Measurements from ENCODE around the gene GRIK3. TPM values are rescaled to one million over a fixed set of nuclear protein-coding genes. Genes with fewer than 3 reads are reported as not detected.
"Not testable (repeated sequence)": the region's sequence is repeated elsewhere in the genome, so short reads cannot be mapped to it uniquely, and the experiment has no call there.

The GRIK3 gene
- 1 to 10 TPM in 2 of 5 donors, under 1 TPM in 2, not detected in 1; under 0.01 to 4.9 (median 1.7) TPM for total RNA-seq
- under 1 TPM; 0.12 to 0.46 (median 0.35) TPM for polyA plus RNA-seq
- long read RNA-seq, donor 1, full-length matches to known transcripts: 1 of 1 reads
- long read RNA-seq, donor 1, partial matches to known transcripts: 0 of 1 reads
- long read RNA-seq, donor 1, other reads (novel, unspliced or antisense): 0 of 1 reads
- long read RNA-seq, donor 2, partial matches to known transcripts: 0 of 1 reads
- long read RNA-seq, donor 2, other reads (novel, unspliced or antisense): 0 of 1 reads
- long read RNA-seq, donor 3: 0 reads
- long read RNA-seq, donor 4: 0 reads
- long read RNA-seq, donor 5: 0 reads
- long read RNA-seq, donor 6: 0 reads
- long read RNA-seq, donor 7: 0 reads
- long read RNA-seq, donor 8: 0 reads
- long read RNA-seq, donor 9: 0 reads
- long read RNA-seq, donor 10: 0 reads

DNA sequence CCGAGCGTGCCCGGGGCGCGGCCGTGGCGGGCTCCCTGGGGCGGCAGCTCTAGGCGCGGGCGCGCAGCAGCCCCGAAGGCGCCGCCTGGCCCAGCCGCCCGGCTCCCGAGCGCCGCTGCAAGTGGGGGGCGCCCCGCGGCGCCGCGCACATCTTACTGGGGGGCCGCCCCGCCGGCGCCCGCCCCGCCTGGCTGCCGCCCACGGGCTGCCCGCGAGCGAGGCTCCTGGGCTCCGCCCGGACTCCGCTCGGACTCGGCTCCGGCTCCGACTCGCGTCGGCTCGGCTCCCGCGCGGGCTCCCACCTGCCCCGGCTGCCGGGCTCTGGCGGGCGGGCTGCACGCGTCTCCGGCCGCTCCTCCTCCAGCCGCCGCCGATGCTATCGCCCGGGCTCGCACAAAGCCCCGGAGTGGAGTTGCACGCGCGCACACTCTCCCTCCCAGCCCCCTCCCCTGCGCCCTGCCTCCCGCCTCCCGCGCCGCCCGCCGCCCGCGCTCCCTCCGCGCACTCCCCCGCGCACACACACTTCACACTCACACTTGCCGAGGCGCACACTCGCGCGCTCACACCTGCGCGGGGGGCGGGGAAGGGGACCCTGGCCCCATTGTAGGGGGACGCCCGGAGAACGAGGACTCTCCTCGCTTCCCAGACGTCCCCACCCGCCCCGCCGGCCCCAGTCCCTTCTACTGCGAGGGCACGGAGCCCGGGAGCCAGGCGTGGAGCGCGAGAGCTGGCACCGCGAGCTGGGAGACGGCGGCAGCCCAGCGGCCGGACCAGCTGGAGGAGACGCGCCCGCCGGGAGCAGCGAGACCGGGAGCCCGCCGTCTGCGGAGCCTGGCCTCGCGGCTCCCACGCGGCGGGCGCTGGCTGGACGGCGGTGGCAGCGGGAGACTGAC is at the start of gene GRIK3:
TSS of gene GRIK3 (minus strand) at position 395 of the 893 bp plus-strand sequence. CDS start 407 bp downstream, outside the sequence.
- Histone ChIP-seq H3K27ac (no peak within 1 kb of the TSS), H3K36me3 (no peaks in the 10 kb centered on the region), H3K4me3 (peak within 1 kb of the TSS; percentile 15 to 31 (median 29)), H3K4me1 (peaks cover 5 to 61% (median 30%) of the 10 kb centered on the region in 4 donors), H3K9me3 (no peaks in the 10 kb centered on the region), H3K27me3 (peaks cover 37 to 100% (median 90%) of the 10 kb centered on the region in 3 donors)
- peak in 1 of 2 donors; percentile 63 for DNase-seq
- no peak for TF ChIP-seq POLR2A (IDR thresholded peaks at IDR 0.05)
- no peak for TF ChIP-seq POLR2AphosphoS5 (IDR thresholded peaks at IDR 0.05)
- TF ChIP-seq, protein P1, sequence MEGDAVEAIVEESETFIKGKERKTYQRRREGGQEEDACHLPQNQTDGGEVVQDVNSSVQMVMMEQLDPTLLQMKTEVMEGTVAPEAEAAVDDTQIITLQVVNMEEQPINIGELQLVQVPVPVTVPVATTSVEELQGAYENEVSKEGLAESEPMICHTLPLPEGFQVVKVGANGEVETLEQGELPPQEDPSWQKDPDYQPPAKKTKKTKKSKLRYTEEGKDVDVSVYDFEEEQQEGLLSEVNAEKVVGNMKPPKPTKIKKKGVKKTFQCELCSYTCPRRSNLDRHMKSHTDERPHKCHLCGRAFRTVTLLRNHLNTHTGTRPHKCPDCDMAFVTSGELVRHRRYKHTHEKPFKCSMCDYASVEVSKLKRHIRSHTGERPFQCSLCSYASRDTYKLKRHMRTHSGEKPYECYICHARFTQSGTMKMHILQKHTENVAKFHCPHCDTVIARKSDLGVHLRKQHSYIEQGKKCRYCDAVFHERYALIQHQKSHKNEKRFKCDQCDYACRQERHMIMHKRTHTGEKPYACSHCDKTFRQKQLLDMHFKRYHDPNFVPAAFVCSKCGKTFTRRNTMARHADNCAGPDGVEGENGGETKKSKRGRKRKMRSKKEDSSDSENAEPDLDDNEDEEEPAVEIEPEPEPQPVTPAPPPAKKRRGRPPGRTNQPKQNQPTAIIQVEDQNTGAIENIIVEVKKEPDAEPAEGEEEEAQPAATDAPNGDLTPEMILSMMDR (IDR thresholded peaks at IDR 0.05): no peak
- no peak for TF ChIP-seq EP300 (IDR thresholded peaks at IDR 0.05)
- intact Hi-C loops (cut with DNase I; ENCODE audit: low total_unique reads): no loop called here
- 0 to 2% (median 1%) methylated on average over 8 to 124 of the region's 128 CpGs for WGBS, 5 donors

DNA sequence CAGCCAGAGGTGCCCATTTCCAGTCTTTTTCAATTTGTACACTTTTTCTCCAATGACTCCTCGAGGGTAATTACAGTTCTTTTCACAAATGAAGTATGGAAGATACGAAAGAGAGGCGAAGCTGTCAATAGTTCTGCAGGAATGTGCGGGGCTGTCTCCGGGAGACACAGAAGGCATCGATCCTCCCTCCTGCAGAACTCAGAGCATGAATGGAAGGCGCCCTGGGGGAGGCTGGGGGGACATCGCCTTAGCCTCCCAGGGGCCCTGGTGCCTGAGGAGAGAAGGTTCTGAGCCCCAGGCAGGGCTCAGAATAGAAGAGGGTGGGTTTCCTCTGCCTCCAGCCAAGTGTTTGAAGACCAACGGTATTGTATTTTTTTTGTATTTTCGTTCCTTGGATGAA is 49.7 kb upstream of the GRIK3 start:
- Histone ChIP-seq H3K9me3 (no peaks in the 10 kb centered on the region), H3K4me1 (no peaks in the 10 kb centered on the region), H3K27me3 (peaks cover 0 to 44% (median 0%) of the 10 kb centered on the region in 3 donors), H3K27ac (no peak overlapping the region), H3K4me3 (no peak overlapping the region), H3K36me3 (no peaks in the 10 kb centered on the region)
- 71 to 73% (median 72%) methylated on average over 10 of the region's 10 CpGs for WGBS, 5 donors
- no peak for DNase-seq
- intact Hi-C loops (cut with DNase I; ENCODE audit: low total_unique reads): no loop called here
- TF ChIP-seq, protein P1 (IDR thresholded peaks at IDR 0.05): no peak
- TF ChIP-seq POLR2AphosphoS5 (IDR thresholded peaks at IDR 0.05) (no peak), POLR2A (IDR thresholded peaks at IDR 0.05) (no peak), EP300 (IDR thresholded peaks at IDR 0.05) (no peak)

DNA sequence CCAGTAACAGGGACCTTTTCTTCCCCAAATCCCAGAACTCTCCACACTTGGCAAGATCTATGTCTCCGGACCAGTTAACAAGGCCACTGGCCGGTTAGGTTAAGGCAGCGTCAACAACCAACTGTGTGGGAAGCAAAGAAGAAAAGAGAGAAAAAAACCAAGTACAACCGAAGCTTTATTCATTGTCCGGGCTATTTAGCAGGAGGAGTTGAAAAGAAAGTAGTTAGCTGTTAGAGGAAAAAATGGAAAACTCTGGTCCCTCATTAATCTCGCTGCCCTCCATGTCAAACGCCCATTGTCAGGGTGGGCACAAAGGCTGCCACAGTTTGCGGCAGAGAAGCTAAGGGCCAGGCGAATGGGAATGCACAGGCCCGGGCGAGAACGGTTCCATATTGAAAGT is 49.3 kb upstream of the GRIK3 start:
- Histone ChIP-seq H3K27me3 (peaks cover 0 to 45% (median 0%) of the 10 kb centered on the region in 3 donors), H3K27ac (no peak overlapping the region), H3K9me3 (no peaks in the 10 kb centered on the region), H3K4me1 (no peaks in the 10 kb centered on the region), H3K4me3 (no peak overlapping the region), H3K36me3 (no peaks in the 10 kb centered on the region)
- WGBS, 5 donors: 73 to 88% (median 83%) methylated on average over 12 of the region's 12 CpGs
- TF ChIP-seq POLR2AphosphoS5 (IDR thresholded peaks at IDR 0.05): no peak
- TF ChIP-seq, protein P1 (IDR thresholded peaks at IDR 0.05): no peak
- TF ChIP-seq EP300 (IDR thresholded peaks at IDR 0.05): no peak
- TF ChIP-seq POLR2A (IDR thresholded peaks at IDR 0.05): no peak
- intact Hi-C loops (cut with DNase I; ENCODE audit: low total_unique reads): no loop called here
- DNase-seq: peak in 1 of 2 donors; percentile 49

DNA sequence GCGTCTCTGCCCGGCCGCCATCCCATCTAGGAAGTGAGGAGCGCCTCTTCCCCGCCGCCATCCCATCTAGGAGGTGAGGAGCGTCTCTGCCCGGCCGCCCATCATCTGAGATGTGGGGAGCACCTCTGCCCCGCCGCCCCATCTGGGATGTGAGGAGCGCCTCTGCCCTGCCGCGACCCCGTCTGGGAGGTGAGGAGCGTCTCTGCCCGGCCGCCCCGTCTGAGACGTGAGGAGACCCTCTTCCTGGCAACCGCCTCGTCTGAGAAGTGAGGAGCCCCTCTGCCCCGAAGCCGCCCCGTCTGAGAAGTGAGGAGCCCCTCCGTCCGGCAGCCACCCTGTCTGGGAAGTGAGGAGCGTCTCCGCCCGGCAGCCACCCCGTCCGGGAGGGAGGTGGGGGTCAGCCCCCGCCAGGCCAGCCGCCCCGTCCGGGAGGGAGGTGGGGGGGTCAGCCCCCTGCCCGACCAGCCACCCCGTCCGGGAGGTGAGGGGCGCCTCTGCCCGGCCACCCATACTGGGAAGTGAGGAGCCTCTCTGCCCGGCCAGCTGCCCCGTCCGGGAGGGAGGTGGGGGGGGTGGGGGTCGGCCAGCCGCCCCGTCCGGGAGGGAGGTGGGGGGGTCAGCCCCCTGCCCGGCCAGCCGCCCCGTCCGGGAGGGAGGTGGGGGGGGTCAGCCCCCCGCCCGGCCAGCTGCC is 46.1 kb upstream of the GRIK3 start:
- H3K36me3 ChIP-seq; intact Hi-C loops (cut with DNase I; ENCODE audit: low total_unique reads): not testable (repeated sequence)

More for the DNA sequence above, 46.1 kb upstream of the GRIK3 start:
- H3K4me3 ChIP-seq, DNase-seq, H3K27ac ChIP-seq, H3K4me1 ChIP-seq, H3K9me3 ChIP-seq: not testable (repeated sequence)
- 86 to 97% (median 92%) methylated on average over 14 to 41 of the region's 54 CpGs for WGBS, 5 donors
- peaks cover 0 to 41% (median 0%) of the 10 kb centered on the region in 3 donors for H3K27me3 ChIP-seq

Data from stomach (tissue), 19 donors.